Measurements from ENCODE around the gene UNC119.

GRCh38 chr17:28597606-28598383, 45.4 kb upstream of the UNC119 start:
- TF ChIP-seq ZNF274 (IDR thresholded peaks at IDR 0.05; ENCODE audit: low read depth, low read length), result no peak
- TF ChIP-seq SUZ12 (IDR thresholded peaks at IDR 0.05; ENCODE audit: extremely low read depth, insufficient read depth, insufficient read length), result no peak
- no peak for TF ChIP-seq YY1 (IDR thresholded peaks at IDR 0.05; ENCODE audit: insufficient read depth, insufficient read length)
